GM21447 (cell line): ENCODE results near the gene PIN1.

ENCODE experiments used
- ATAC-seq: cut with Tn5 transposase; IDR thresholded peaks from one replicate; pipeline ENCODE4 v1.9.1; 2021; ENCODE audit not compliant: unreplicated experiment

PIN1 gene

DNA sequence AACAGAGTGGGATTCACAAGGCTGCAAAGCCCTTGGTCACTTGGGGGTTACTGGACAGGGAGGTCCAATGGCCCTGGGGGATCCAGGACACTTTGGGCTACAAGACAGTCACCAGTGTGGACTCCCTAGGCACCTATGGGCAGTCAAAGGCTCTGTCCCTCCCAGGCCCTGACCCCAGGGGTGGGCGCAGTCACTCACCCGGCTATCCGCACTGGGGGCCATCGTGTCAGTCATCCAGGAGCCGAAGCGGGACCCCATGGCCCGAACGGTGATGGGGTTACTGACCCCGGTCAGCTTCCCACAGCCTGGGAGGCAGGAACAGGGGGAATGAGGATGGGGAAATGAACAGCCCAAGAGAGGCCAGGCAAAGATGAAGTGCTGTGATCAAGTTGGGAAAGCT is 21.5 kb downstream of the PIN1 start:
- ATAC-seq = no peak

DNA sequence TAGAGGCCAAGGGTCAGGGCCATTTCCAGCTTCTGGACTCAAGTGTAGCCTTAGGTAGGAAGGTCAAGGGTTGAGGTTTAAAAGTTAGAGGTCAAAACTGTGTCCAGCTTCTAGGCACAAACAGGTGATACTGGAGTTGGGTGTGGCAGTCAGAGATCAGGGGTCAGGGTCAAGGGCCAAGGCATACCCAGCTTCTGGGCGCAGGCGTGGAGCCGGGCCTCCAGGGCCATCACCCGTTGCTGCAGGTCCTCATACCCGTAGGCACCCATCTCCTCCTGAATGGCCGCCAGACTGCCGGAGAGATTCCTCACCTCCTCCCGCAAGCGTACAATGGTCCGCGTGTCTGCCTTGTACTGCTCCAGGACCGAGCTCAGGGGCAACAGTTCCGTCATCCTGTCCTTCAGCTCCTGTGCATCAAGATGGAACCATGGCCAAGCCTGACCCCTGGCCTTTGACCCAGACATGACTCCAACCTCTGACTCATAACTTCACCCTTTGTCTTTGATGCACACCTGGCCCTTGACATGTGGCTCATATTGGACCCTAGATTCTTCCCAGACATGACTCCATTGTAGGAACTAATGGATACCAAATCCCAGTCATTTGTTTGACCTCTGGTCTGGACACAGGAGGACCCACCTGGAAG is 22.1 kb downstream of the PIN1 start:
- no peak for ATAC-seq

DNA sequence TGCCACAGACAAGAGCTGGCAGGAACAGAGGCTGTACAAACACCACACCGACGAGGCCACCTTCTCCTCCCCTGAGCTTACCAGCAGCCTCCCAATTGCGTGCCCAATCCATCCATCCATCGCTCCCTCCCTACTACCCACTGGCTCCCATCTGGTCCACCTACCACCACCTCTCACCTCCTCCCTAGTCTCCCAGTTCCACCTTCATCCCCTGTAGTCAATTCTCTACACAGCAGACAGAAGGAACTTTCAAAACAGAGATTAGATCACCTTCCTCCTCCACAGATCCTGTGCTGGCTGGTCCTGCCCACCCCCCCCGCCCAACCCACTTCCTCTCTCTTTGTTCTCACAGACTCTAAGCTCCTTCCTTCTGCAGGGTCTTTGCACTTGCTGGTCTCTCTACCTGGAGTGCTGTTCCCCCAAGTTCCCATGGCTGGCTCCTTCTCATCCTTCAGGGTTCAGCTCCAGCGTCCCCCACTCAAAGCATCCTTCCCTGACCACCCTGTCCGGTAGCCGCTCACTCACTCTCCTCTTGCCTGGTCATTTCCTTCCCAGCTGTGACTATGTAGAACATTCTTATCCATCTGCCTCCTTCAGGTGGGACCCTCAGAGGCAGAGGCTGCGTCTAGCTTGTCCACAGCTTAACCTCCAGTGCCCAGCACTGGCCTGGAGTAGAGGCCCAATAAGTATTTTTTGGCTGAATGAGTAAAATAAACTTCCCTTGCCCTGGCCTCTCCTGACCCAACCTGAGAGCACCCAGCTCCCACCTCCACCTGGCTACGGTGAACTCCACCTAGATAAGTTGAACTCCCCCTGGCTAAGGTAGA is 23.0 kb downstream of the PIN1 start:
- no peak for ATAC-seq

DNA sequence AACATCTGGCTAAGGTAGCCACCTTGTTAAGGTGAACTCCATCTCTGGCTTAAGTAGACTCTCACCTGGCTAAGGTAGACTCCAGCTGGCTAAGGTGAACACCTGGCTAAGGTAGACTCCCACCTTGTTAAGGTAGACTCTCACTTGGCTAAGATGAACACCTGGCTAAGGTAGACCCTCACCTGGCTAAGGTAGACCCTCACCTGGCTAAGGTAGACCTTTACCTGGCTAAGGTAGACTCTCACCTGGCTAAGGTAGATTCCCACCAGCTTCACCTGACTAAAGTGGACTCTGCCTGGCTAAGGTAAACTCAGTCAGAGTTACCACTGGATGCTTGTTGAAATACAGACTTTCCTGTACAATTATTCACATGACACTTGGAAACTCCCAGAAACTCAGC is 23.6 kb downstream of the PIN1 start:
- ATAC-seq = no peak

DNA sequence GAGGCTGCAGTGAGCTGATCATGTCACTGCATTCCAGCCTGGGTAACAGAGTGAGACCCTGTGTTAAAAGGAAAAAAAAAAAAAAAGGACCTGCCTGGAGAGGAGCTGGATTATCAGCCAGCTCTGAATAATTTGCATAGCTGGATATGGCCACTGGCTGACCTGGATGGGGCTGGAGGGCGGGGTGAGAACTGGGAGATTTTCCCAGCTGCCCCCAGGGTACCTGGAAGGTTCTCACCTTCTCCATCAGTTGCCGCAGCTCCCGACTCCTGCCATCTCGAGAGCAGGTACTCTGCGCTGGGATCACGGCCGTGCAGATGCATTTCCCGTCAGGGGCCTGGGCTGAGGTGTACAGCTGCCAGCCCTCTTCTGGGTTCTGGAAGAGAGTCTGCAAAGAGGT is 25.3 kb downstream of the PIN1 start:
- no peak for ATAC-seq

DNA sequence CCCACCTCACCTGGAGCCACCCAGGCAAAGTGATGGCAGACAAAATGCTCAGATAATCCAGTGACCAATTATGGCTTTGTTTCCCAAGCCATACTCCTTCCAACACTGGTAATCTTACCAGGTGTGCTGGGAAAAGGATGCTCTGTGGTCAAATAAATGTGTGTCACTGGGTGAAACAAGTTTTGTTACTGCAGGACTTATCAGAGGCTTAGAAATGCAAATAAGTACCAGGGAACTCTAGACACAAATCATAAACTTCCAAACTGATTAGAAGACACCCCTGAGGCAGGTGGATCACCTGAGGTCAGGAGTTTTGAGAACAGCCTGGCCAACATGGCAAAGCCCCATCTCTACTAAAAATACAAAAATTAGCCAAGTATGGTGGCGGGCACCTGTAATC is 26.4 kb downstream of the PIN1 start:
- ATAC-seq = no peak

DNA sequence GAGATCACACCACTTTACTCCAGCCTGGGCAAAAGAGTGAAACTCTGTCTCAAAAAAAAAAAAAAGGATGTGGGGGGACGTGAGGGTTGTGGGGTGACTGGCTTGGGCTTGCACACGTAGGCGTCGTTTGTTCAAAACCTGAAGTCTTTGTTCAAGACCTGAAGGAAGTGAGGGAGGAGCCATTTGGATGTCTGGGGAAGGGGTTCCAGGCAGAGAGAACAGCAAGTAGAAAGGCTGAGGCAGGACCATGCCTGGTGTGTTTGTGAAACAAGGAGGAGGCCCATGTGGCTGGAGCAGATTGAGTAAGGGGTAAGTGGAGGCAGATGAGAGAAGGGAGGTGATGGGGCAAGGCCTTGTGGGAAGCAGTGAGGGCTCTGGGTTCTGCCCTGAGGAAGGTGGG is 27.8 kb downstream of the PIN1 start:
- ATAC-seq = no peak

DNA sequence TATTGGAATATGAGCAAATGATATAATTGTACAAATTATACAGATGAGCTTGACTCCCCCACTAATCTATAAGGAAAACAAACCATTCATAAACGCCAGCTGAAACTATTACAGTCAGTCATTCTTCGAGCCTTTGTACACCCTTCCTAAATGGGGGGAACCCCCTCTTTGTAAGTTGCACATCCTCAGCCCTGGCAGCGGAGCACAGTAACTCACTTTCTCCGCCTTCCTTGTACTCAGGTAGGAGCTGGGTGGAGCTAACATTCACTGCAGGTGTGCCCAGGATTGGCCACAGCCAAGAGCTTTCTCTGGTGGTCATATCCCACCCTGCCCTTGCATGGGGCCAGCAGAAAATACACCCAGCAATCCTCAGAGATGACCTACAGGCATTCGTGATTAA is 28.6 kb downstream of the PIN1 start:
- ATAC-seq = no peak

DNA sequence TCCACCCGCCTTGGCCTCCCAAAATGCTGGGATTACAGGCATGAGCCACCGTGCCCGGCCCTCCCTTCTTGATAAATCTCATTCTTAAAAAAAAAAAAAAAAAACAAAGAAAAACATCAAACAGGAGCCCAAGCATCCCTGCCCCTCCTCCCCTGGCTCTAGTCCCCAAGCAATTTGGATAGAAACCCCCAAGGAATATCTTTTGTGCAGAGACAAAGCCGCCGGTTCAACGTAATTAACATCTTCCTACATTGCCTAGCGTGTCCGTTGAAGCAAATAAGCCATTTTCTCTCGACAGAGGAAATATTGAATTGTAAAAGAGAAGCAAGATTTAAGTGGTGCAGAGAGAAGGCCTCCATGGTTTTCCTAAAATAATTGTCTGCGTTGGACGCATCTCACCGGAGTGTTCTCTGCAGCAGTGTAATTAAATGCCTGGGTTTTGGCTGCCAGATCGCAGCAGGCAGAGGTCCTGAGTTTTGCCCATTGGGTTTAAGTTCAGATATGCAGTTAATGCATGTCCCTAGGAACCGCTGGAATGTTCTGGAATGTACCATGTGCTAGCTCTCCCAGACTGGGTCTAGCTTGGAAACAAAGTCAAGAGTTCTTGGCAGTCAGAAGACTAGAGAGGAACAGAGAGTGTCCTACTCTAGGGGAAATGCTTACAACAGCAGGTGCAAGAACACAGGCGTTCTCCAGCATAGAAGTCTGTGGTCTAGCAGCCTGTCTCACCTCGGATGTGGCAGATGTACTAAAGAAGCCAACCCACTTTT is 30.8 kb downstream of the PIN1 start:
- no peak for ATAC-seq

DNA sequence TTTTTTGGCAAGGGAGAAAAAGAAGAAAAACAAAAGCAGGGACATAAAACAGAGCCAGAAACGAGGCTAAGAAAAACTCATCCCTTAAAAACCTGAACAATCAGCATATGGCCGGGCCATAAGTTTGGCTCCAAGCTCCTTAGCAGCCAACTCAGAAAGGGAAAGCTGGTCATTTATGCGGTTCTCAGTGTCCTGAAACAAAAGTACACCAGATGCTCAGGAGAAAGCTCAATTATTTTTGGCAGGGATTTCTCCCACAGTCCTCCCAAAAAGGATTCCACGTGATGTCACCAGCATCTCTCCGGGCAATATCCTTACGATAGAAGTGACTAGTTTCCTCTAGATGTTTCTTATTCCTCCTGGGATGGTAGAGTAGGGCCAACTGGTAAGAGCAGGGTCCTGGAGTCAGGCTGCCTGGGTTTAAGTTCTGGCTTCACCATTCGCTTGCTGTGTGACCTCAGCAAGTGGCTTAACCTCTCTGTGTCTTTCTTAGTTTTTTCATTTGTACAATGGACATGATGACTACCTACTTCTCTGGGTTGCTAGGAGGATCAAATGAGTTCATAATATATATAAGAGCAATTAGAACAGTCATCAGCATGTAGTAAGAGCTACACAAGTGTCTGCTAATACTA is 34.0 kb downstream of the PIN1 start:
- no peak for ATAC-seq

DNA sequence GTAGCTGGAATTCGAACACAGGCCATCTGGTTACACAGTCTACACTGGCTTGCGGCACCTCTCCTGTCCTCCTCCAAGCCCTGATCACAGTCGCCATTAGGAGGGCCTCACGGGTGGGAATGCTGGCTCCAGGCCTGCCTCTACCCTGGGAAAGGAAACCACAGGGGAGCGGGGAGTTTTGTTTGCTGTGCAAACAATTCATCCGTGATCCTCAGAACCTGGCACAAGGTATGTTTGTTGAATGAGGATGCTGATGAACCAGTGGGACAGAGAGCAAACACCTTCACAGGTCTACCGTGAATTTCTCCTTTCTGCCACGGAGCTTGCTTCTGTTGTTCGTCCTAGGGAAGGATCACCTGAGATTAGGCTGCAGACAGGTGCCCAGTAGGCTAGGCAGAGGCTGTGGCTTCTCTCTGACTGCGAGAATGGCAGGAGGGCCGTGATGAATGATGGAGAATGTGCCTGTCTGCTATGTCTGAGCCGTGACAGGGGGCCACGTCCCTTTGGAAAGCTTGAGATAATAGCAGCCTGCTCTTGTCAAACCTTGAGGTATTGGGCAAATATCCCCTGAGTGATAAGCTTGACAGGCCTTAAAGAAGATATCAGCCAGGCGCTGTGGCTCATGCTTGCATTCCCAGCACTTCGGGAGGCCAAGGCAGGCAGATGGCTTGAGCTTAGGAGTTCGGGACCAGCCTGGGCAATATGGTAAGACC is 36.7 kb downstream of the PIN1 start:
- no peak for ATAC-seq

DNA sequence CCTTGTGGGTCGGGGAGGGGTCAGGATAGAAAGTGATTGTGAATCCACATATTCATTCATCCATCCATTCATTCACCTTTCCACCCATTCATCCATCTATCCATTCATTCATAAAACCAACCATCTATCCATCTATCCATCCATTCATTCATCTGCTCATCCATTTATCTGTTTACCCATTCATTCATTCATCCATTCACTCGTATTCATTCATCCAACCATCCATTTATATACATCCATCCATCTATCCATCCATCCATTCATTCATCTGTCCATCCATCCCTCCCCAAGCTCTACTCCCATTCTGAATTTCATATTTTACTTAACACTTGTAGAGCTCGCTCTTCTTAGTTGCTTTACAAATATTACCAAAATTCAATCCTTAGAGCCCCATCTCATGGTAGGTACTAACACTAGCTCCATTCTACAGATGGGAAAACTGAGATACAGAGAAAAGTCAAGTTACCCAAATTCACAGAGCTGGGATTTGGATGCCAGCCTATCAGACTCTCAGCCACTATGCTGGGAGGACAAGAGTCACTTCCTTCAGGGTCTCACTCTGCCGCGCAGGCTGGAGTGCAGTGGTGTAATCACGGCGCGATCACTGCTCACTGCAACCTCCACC is 37.6 kb downstream of the PIN1 start:
- no peak for ATAC-seq

DNA sequence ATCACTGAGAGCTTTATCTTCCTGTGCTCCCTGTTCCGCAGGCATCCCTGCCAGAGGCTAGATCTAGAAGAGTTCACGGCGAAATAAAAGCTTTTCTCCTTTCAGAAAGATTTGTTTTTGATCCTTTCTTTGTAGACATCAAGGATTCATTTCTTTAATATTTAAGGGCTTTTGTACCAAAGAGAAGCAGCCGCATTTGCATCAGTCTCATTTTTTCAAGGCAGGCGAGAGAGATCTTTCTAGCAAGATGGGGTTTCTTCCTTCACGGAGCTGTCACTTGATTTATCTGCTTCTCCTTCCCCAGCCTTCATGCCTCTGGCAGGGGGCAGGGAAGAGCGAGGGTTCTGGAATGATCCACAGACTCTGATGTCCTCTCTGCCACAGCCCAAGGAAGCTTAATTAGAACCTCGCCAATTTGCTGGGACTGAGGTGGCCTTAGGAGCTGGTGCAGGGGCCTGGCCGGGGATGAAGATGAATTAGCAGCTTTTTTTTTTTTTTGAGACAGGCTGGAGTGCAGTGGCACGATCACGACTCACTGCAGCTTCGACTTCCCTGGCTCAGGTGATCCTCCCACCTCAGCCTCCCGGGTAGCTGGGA is 40.0 kb downstream of the PIN1 start:
- no peak for ATAC-seq

DNA sequence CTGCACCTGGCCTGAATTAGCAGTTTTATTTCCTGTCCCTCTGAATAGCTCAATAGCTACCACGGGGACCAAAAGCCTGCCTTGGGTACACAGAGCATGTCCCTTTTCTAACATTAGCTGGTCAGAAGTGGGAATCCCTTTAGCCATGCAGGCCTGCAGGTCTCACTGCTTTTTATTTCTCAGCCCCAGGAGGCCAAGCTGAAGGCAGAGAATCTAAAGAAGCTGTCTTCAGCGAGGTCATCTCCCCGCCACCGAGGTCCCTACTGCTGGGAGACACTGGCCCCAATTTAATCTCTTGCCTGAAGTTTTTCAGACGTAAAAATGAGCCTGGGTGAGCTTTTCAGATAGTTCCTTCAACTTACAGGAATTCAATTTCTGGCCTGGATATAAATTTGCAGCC is 40.7 kb downstream of the PIN1 start:
- ATAC-seq = no peak

DNA sequence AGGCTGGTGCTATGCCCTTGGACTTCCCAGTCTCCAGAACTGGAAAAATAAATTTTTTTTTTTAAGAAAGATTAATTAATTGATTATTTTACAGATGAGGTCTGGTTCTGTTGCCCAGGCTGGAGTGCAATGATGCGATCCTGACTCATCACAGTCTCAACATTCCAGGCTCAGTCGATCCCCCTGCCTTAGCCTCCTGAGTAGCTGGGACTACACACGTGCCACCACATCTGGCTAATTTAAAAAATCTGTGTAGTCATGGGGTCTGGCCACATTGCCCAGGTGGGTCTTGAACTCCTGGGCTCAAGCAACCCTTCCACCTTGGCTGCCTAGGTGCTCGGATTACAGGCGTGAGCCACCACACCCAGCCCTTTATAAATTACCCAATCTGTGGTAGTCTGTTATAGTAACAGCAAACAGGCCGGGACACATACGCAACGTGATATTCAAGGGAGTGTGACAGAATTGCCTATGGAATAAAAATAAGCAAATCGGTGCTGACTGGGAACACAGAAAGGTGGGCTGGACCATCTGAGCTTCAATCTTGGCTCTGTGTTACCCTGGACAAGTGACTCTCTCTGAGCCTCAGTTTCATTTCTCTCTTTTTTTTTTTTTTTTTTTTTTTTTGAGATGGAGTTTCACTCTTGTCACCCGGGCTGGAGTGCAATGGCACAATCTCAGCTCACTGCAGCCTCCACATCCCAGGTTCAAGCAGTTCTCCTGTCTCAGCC is 42.8 kb downstream of the PIN1 start:
- no peak for ATAC-seq

DNA sequence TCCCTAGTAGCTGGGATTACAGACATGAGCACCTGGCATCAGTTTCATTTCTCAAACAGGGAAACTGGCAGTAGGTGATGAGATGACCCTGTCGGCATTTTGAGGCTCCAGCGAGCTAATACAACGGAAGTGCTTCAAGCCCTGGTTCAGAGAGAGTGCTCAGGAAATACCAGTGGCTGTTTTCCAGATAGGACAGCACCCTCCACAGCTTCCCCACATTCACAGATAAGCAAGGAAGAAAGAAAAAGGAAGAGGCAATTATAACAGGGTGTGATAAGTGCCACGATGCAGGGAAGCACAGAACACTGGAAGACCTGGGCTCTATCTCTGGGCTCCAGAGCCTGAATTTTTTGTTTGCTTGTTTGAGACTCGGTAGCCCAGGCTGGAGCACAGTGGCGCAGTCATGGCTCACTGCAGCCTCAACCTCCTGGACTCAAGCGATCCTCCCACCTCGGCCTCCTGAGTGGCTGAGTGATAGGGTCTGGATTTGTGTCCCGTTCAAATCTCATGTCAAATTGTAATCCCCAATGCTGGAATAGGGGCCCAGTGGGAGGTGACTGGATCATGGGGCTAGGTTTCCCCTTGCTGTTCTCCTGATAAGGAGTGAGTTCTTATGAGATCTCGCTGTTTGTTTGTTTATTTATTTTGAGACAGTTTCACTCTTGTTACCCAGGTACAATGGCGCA is 43.5 kb downstream of the PIN1 start:
- ATAC-seq = no peak

DNA sequence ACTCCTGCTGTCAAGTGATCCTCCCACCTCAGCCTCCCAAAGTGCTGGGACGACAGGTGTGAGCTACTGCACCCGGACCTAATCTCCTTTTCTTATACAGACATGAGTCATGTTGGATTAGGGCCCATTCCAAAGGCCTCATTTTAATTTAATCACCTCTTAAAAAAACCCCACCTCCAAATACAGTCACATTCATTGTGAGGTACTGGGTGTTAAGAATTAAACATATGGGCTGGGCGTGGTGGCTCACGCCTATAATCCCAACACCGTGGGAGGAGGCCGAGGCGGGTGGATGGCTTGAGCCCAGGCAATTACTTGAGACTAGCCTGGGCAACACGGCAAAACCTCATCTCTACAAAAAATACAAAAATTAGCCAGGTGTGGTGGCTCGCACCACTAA is 46.6 kb downstream of the PIN1 start:
- ATAC-seq = no peak

DNA sequence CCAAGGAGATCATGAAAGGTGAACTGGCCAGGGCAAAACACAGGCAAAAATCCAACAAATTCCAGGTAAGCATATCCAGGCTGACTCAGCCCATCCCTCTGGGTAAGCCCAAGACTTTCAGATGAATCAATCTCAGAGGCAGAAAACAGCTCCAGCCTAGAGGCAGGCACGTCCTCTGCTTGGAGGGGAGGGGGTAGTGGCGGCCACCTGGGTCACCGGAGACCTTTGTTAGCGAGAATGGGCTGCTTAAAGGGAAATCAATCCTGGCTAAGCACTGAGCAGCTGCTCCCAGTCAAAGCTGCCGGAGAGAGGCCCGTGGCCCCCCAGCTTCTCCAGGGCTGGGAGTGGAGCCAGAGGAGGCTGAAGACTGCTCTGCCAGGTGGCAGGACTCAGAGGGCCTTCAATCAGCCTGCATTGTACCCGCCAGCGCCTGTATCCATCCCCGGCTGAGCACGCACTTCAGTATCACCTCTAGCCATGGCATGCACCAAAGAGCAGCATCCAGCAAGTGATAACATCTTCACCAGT is 48.2 kb downstream of the PIN1 start:
- ATAC-seq = no peak

DNA sequence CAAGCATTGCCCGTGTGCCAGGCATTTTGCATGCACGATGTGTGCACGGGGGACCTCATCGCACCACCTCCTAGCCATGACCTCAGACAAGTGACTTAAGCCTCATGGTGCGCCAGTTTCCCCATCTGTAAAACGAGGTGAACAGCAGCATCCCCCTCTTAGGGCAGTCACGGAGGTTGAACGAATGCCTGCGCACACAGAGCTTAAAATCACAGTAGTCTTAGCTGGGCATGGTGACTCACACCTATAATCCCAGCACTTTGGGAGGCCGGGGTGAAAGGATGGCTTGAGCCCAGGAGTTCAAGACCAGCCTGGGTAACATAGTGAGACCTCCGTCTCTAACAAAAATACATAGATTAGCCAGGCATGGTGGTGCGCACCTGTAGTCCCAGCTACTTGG is 48.6 kb downstream of the PIN1 start:
- ATAC-seq = no peak
